H1 (cell line): ENCODE measurements around the gene UFC1. TPM values are rescaled to one million over a fixed set of nuclear protein-coding genes. Genes with fewer than 3 reads are reported as not detected.

Experiments
- CTCF ChIA-PET: fragments of 300-600 bp; sonication (Branson Sonifier 250); formaldehyde crosslinking; loops from one replicate; lab custom pipeline; 2021; ENCODE audit not compliant: partially characterized antibody; lab: Charles Lee
- POLR2A ChIA-PET: fragments of 300-600 bp; sonication (Branson Sonifier 250); formaldehyde crosslinking; loops from one replicate; lab custom pipeline; 2021; ENCODE audit warnings: inconsistent platforms; ENCODE audit not compliant: partially characterized antibody; lab: Charles Lee
- DNase-seq, 2 experiments: peaks; one replicate each; pipeline versions ENCODE4 v3.0.0 to v3.0.0-alpha.2; 2010 to 2022; ENCODE audit warnings: low spot score in 2 of 2, low read depth in 1 of 2, mixed read lengths in 1 of 2
- FAIRE-seq: peaks from 2 replicates; lab custom pipeline; 2011; peaks lifted over from hg19 to GRCh38; lab: Jason Lieb, UNC
- H2AFZ ChIP-seq: 2 replicates; pipeline ENCODE4 v1.8.1; 2012; ENCODE audit warnings: low read length, inconsistent platforms
- H2AK5ac ChIP-seq: 2 replicates; pipeline ENCODE4 v1.6.1; 2013; ENCODE audit warnings: low read depth, low read length
- H2BK120ac ChIP-seq: replicated peaks from 2 replicates; pipeline ENCODE3; 2013; ENCODE audit warnings: low read depth, low read length, inconsistent platforms
- H2BK12ac ChIP-seq: 2 replicates; pipeline ENCODE4 v1.6.1; 2013; ENCODE audit warnings: low read depth, low read length
- H2BK15ac ChIP-seq: 2 replicates; pipeline ENCODE4 v1.6.1; 2013; ENCODE audit warnings: low read length
- H2BK20ac ChIP-seq: 2 replicates; pipeline ENCODE4 v1.6.1; 2013; ENCODE audit warnings: low read length
- H2BK5ac ChIP-seq: 2 replicates; pipeline ENCODE4 v1.6.1; 2013; ENCODE audit warnings: low read depth, low read length
- H3K14ac ChIP-seq: 2 replicates; pipeline ENCODE4 v1.6.1; 2013; ENCODE audit warnings: inconsistent platforms; ENCODE audit not compliant: insufficient read length
- H3K18ac ChIP-seq: 2 replicates; pipeline ENCODE4 v1.6.1; 2013; ENCODE audit warnings: low read length; ENCODE audit errors: extremely low read depth
- H3K23ac ChIP-seq: 2 replicates; pipeline ENCODE4 v1.6.1; 2013; ENCODE audit warnings: inconsistent platforms; ENCODE audit not compliant: insufficient read length
- H3K23me2 ChIP-seq: 2 replicates; pipeline ENCODE4 v1.6.1; 2013; ENCODE audit warnings: low read depth, low read length
- H3K27ac ChIP-seq: 2 replicates; pipeline ENCODE4 v1.6.1; 2011; ENCODE audit warnings: low read depth, low read length, inconsistent platforms
- H3K27me3 ChIP-seq, 4 experiments: replicated peaks in 1 of 4; 1 replicate in 1 of 4; 2 replicates in 3 of 4; pipeline versions ENCODE4 v1.6.1 to v1.8.1; 2011 to 2013; ENCODE audit warnings: low read length in 3 of 4, mild to moderate bottlenecking in 3 of 4, inconsistent platforms in 2 of 4, mixed read lengths in 2 of 4, moderate library complexity in 1 of 4; ENCODE audit not compliant: control insufficient read depth in 3 of 4, insufficient read depth in 3 of 4; ENCODE audit errors: extremely low read depth in 1 of 4
- H3K36me3 ChIP-seq, 4 experiments: 2 replicates each; pipeline versions ENCODE4 v1.6.1 to v1.8.1; 2011 to 2013; ENCODE audit warnings: mild to moderate bottlenecking in 4 of 4, low read length in 3 of 4, moderate library complexity in 2 of 4, control low read depth in 1 of 4, inconsistent platforms in 1 of 4; ENCODE audit not compliant: insufficient read depth in 4 of 4, control insufficient read depth in 2 of 4
- H3K4ac ChIP-seq: replicated peaks from 2 replicates; pipeline ENCODE3; 2013; ENCODE audit warnings: low read length, low read depth, mixed read lengths, inconsistent platforms; ENCODE audit not compliant: insufficient read length
- H3K4me1 ChIP-seq, 4 experiments: replicated peaks in 1 of 4; 1 replicate in 1 of 4; 2 replicates in 3 of 4; pipeline versions ENCODE4 v1.6.1 to v1.8.1; 2011 to 2013; ENCODE audit warnings: low read length in 3 of 4, inconsistent platforms in 2 of 4, mixed read lengths in 1 of 4; ENCODE audit not compliant: insufficient read depth in 4 of 4, control insufficient read depth in 3 of 4
- H3K4me2 ChIP-seq, 2 experiments: 2 replicates each; pipeline versions ENCODE4 v1.6.1 to v1.8.1; 2011 to 2013; ENCODE audit warnings: low read depth in 2 of 2, low read length in 2 of 2, control low read depth in 1 of 2, inconsistent platforms in 1 of 2, mild to moderate bottlenecking in 1 of 2; ENCODE audit not compliant: insufficient read depth in 1 of 2
- H3K4me3 ChIP-seq, 4 experiments: fragments of 200-600, 300-600 bp in 1 of 4; sonication (generic), shearing (Covaris generic), sonication (Bioruptor Twin) in 1 of 4; 2 replicates each; pipeline versions ENCODE4 v1.5.1 to v1.8.1; 2011 to 2016; ENCODE audit warnings: low read length in 4 of 4, low read depth in 3 of 4, control low read depth in 2 of 4, inconsistent platforms in 2 of 4, mild to moderate bottlenecking in 2 of 4, mixed read lengths in 1 of 4, moderate library complexity in 1 of 4; ENCODE audit not compliant: insufficient read depth in 2 of 4; ENCODE audit errors: extremely low read depth in 1 of 4
- H3K56ac ChIP-seq: replicated peaks from 2 replicates; pipeline ENCODE3; 2013; ENCODE audit warnings: low read depth, mild to moderate bottlenecking, mixed read lengths, low read length, inconsistent platforms; ENCODE audit not compliant: insufficient read length
- H3K79me1 ChIP-seq: 2 replicates; pipeline ENCODE4 v1.6.1; 2013; ENCODE audit warnings: low read depth, low read length, control low read depth
- H3K79me2 ChIP-seq, 2 experiments: 2 replicates each; pipeline versions ENCODE4 v1.6.1 to v1.8.1; 2012 to 2013; ENCODE audit warnings: low read length in 2 of 2, mild to moderate bottlenecking in 2 of 2, inconsistent platforms in 1 of 2; ENCODE audit not compliant: insufficient read depth in 2 of 2, control insufficient read depth in 1 of 2
- H3K9ac ChIP-seq, 4 experiments: replicated peaks in 1 of 4; 1 replicate in 1 of 4; 2 replicates in 3 of 4; pipeline versions ENCODE4 v1.6.1 to v1.8.1; 2011 to 2013; ENCODE audit warnings: low read depth in 3 of 4, low read length in 3 of 4, control low read depth in 2 of 4, mild to moderate bottlenecking in 2 of 4, moderate library complexity in 2 of 4, inconsistent platforms in 1 of 4; ENCODE audit errors: extremely low read depth in 1 of 4
- H3K9me3 ChIP-seq, 2 experiments: 2 replicates each; pipeline versions ENCODE4 v1.6.1 to v1.8.1; 2012 to 2013; ENCODE audit warnings: mild to moderate bottlenecking in 2 of 2, moderate library complexity in 2 of 2, control low read depth in 1 of 2, inconsistent platforms in 1 of 2, low read depth in 1 of 2, low read length in 1 of 2, mixed read lengths in 1 of 2; ENCODE audit not compliant: insufficient read depth in 2 of 2
- H4K20me1 ChIP-seq, 2 experiments: replicated peaks in 1 of 2; 2 replicates each; pipeline versions ENCODE3 to v1.8.1; 2011 to 2013; ENCODE audit warnings: inconsistent platforms in 2 of 2, low read length in 2 of 2, mild to moderate bottlenecking in 1 of 2; ENCODE audit not compliant: insufficient read depth in 2 of 2, control insufficient read depth in 1 of 2
- H4K5ac ChIP-seq: 2 replicates; pipeline ENCODE4 v1.6.1; 2013; ENCODE audit warnings: low read length, low read depth, mixed read lengths, inconsistent platforms; ENCODE audit not compliant: insufficient read length
- H4K8ac ChIP-seq: 2 replicates; pipeline ENCODE4 v1.8.0; 2013; ENCODE audit warnings: mild to moderate bottlenecking, moderate library complexity, low read length, inconsistent platforms; ENCODE audit not compliant: insufficient read depth; ENCODE audit errors: extremely low read depth
- H4K91ac ChIP-seq: replicated peaks from 2 replicates; pipeline ENCODE3; 2013; ENCODE audit warnings: low read length, mixed read lengths, inconsistent platforms; ENCODE audit not compliant: insufficient read length
- ASH2L ChIP-seq: fragments of 200-600, 300-600 bp; sonication (generic); IDR thresholded peaks from one replicate; pipeline ENCODE4 v1.7.1; 2017; ENCODE audit warnings: low read length
- CREB1 ChIP-seq: IDR thresholded peaks from 2 replicates; pipeline ENCODE4 v1.6.1; 2012; ENCODE audit warnings: inconsistent platforms
- CTBP2 ChIP-seq: IDR thresholded peaks from 2 replicates; pipeline ENCODE4 v1.7.0; 2011; ENCODE audit warnings: borderline replicate concordance, mild to moderate bottlenecking, moderate library complexity, mixed read lengths, low read length; ENCODE audit not compliant: insufficient read depth, insufficient read length
- EGR1 ChIP-seq: IDR thresholded peaks from 2 replicates; pipeline ENCODE4 v1.6.1; 2011; ENCODE audit warnings: low read depth, low read length, borderline replicate concordance
- EZH2 ChIP-seq: fragments of 200-600 bp; sonication (generic); IDR thresholded peaks from 2 replicates; pipeline ENCODE4 v1.7.1; 2012; ENCODE audit warnings: low read depth, mild to moderate bottlenecking, moderate library complexity, low read length, inconsistent platforms; ENCODE audit not compliant: severe bottlenecking
- FOSL1 ChIP-seq: IDR thresholded peaks from 2 replicates; pipeline ENCODE4 v1.6.1; 2011; ENCODE audit warnings: mild to moderate bottlenecking, low read depth, low read length, moderate library complexity; ENCODE audit not compliant: insufficient read depth
- JUND ChIP-seq: IDR thresholded peaks from 2 replicates; pipeline ENCODE4 v1.6.1; 2011; ENCODE audit warnings: mild to moderate bottlenecking, improper control_type of control experiment, low read length
- KDM4A ChIP-seq: IDR thresholded peaks from one replicate; pipeline ENCODE4 v1.7.1; 2012; ENCODE audit warnings: low read depth, mild to moderate bottlenecking, moderate library complexity, low read length, inconsistent platforms; ENCODE audit not compliant: severe bottlenecking
- KDM5A ChIP-seq: fragments of 200-600 bp; IDR thresholded peaks from 2 replicates; pipeline ENCODE4 v1.7.1; 2012; ENCODE audit warnings: mild to moderate bottlenecking, low read length, inconsistent platforms, mixed read lengths
- NRF1 ChIP-seq: IDR thresholded peaks from 2 replicates; pipeline ENCODE4 v1.6.1; 2011; ENCODE audit warnings: mild to moderate bottlenecking, low read depth, low read length, improper control_type of control experiment
- RXRA ChIP-seq: IDR thresholded peaks from 2 replicates; pipeline ENCODE4 v1.6.1; 2011; ENCODE audit warnings: low read depth, mild to moderate bottlenecking, low read length, moderate library complexity; ENCODE audit not compliant: insufficient read depth
- SIRT6 ChIP-seq: IDR thresholded peaks from one replicate; pipeline ENCODE4 v1.7.1; 2012; ENCODE audit warnings: low read length, inconsistent platforms
- SP2 ChIP-seq: IDR thresholded peaks from 2 replicates; pipeline ENCODE4 v1.6.1; 2012; ENCODE audit warnings: mild to moderate bottlenecking, low read length, inconsistent platforms
- SP4 ChIP-seq: IDR thresholded peaks from 2 replicates; pipeline ENCODE4 v1.6.1; 2012; ENCODE audit warnings: low read length, inconsistent platforms
- TEAD4 ChIP-seq: IDR thresholded peaks from 2 replicates; pipeline ENCODE4 v1.6.1; 2012; ENCODE audit warnings: low read depth, low read length, inconsistent platforms, mixed read lengths
- YY1 ChIP-seq: IDR thresholded peaks from 2 replicates; pipeline ENCODE4 v1.6.1; 2011; ENCODE audit warnings: low read depth, mild to moderate bottlenecking, low read length
- WGBS, 2 experiments: shearing (Covaris generic) in 1 of 2; methylation state at CpG; one replicate each; pipeline versions ENCODE4 v1.1.6 to v1.1.7; 2013 to 2015; ENCODE audit warnings: low lambda C conversion rate in 2 of 2, mixed read lengths in 2 of 2, inconsistent platforms in 1 of 2, low coverage in 1 of 2, missing lambda C conversion rate in 1 of 2; ENCODE audit not compliant: insufficient replicate concordance in 2 of 2, insufficient coverage in 1 of 2, insufficient read length in 1 of 2; ENCODE audit errors: extremely low coverage in 1 of 2, missing lambda C conversion rate in 1 of 2; 5-methylcytosine and 5-hydroxymethylcytosine counted together
- polyA plus RNA-seq, 7 experiments: library from polyadenylated mRNA; depleted of rRNA in 3 of 7; stranded (reverse) in 5 of 7; unstranded in 2 of 7; fragments of >200 nt in 5 of 7; fragments of 200-250 nt in 2 of 7; gene quantifications; 1 replicate in 5 of 7; 2 replicates in 1 of 7; 4 replicates in 1 of 7; pipeline versions ENCODE4 v1.2.1 to v1.2.3, GENCODE V29; 2011 to 2013; ENCODE audit warnings: missing spikeins in 2 of 7, mixed read lengths in 2 of 7
- total RNA-seq: library from RNA; stranded (reverse); fragmentation: NEBNext Ultra II Directional; extraction: Animal tissue kit (Norgen Biotek cat#: 25700); gene quantifications from 2 replicates; pipeline ENCODE4 v1.2.1, GENCODE V29; 2021

Gene UFC1
- total and polyA plus RNA-seq, 2 of the 8 experiments (the other 6 are each of a cell fraction or from before 2014, with no cell fraction given), result 67.8 to 102 TPM

GRCh38 chr1:161162052-161162451 is 8.3 kb downstream of the UFC1 start:
- CTCF ChIA-PET, result interaction anchor here (0.6 to 5.2 kb wide), 6 partner anchors 7 to 66 kb away, joined by 3 to 32 read pairs (median 3); partner anchors contain the start of gene UFC1
- Histone ChIP-seq H3K36me3 (peaks cover 0 to 9% (median 7%) of the 10 kb centered on the region in 4 experiments; a peak in 5 of 8 replicates), H2AFZ (no peak overlapping the region), H3K27me3 (no peaks in the 10 kb centered on the region), H4K91ac (no peak overlapping the region), H2BK120ac (no peak overlapping the region), H2BK12ac (no peak overlapping the region), H3K4me1 (peaks cover 0 to 20% (median 8%) of the 10 kb centered on the region in 4 experiments; a peak in 5 of 7 replicates), H2BK20ac (no peak overlapping the region), H4K5ac (no peak overlapping the region), H2BK15ac (no peak overlapping the region), H3K14ac (no peak overlapping the region), H2AK5ac (no peak overlapping the region), H2BK5ac (no peak overlapping the region), H3K9ac (no peak overlapping the region), H3K23me2 (peaks cover 17% of the 10 kb centered on the region), H3K79me2 (no peaks in the 10 kb centered on the region; a peak in 1 of 4 replicates), H3K27ac (no peak overlapping the region), H3K79me1 (no peaks in the 10 kb centered on the region; the same call in 1 of the 2 replicates), H3K4ac (no peak overlapping the region), H3K23ac (no peak overlapping the region), H3K9me3 (no peaks in the 10 kb centered on the region), H3K56ac (no peak overlapping the region), H3K4me2 (no peak overlapping the region), H4K8ac (no peak overlapping the region), H3K18ac (no peak overlapping the region), H3K4me3 (no peak overlapping the region), H4K20me1 (no peaks in the 10 kb centered on the region)
- WGBS, 2 experiments, result 87% methylated on average over 7 of the region's 7 CpGs; no CpG with 5 or more reads in 1 of the 2 experiments
- DNase-seq, result no peak
- POLR2A ChIA-PET, result interaction anchor here (0.7 to 2.2 kb wide), 4 partner anchors 8 to 40 kb away, joined by 3 to 8 read pairs (median 4); partner anchors contain the start of genes DEDD, NDUFS2 and UFC1
- no peak for FAIRE-seq
- TF ChIP-seq RXRA, result no peak
- TF ChIP-seq EZH2, result no peak
- TF ChIP-seq YY1, result no peak
- no peak for TF ChIP-seq EGR1
- TF ChIP-seq NRF1, result no peak
- TF ChIP-seq ASH2L, result no peak
- TF ChIP-seq SP2, result no peak
- no peak for TF ChIP-seq KDM4A
- TF ChIP-seq SP4, result no peak
- TF ChIP-seq JUND, result no peak
- TF ChIP-seq KDM5A, result no peak
- TF ChIP-seq CTBP2, result no peak
- no peak for TF ChIP-seq FOSL1
- no peak for TF ChIP-seq TEAD4
- no peak for TF ChIP-seq SIRT6
- no peak for TF ChIP-seq CREB1
